GM03348 (cell line): Measurements from ENCODE around the gene SYVN1.
"Not testable (repeated sequence)": the region's sequence is repeated elsewhere in the genome, so short reads cannot be mapped to it uniquely, and the experiment has no call there.

Source experiments
- DNase-seq: peaks from one replicate; pipeline ENCODE4 v3.0.0; 2012; ENCODE audit warnings: low spot score

SYVN1 gene

DNA sequence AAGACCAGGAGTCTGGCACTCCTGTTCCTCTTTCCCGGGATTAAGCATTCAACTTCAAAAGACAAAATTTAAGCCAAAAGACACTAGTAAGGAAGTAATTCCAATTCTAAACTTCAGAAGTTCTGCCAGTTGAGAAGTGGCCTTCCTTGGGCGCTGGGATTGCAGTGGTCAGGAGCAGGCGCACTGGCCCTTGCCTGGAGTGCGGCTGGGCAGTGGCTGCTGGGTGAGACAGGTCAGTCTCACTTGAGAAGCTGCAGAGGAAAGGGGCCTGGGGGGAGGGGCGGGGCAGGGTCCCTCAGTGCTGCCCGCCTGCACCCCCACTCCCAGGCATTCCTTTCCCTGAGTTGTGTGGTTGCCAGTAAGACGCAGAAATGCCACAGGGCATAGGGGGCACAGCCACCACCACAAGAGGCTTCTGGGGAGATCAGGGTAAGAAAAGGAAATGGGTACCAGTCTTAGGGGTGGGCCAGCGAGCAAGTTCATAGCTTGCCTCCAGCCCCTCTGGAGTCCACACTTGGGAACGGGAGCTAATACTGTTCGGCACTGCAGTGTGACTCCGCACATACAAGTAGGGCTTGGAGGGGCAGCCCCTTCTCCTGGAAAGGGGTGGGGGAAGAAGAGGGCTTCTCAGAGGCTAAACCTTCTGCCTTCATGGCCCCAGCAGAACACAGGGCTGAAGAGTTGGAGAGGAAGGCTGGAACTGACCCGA is 6.7 kb downstream of the SYVN1 start:
- no peak for DNase-seq

DNA sequence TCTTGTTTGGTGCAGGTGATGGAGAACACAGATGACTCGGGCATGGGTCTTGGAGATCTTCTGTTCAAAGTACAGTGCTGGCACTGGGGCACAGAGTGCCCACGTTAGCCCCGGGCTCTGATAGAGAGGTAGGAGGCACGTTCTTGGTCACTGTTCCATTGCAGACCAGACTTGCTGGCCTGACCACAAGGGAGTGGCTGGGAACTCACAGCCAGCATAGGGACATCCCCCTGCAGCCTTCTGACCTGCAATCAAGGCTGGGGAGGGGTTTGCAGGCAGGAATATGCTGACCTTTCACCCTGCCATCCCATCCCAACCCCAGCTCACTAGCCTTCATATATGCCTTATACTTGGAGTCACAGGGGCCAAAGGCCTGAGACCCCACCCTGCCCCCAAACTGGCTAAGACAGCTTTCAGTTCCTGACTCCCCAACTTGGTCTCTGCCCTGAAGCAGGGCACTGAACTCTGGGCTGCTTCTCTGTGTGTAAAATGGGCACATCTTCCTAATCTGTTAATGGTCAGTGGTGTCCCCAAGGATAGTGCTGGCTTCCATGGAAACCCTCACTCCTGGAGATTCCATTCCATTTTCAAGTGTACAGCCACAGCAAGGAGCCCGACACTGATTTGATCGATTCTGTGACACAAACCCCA is 7.6 kb downstream of the SYVN1 start:
- no peak for DNase-seq

DNA sequence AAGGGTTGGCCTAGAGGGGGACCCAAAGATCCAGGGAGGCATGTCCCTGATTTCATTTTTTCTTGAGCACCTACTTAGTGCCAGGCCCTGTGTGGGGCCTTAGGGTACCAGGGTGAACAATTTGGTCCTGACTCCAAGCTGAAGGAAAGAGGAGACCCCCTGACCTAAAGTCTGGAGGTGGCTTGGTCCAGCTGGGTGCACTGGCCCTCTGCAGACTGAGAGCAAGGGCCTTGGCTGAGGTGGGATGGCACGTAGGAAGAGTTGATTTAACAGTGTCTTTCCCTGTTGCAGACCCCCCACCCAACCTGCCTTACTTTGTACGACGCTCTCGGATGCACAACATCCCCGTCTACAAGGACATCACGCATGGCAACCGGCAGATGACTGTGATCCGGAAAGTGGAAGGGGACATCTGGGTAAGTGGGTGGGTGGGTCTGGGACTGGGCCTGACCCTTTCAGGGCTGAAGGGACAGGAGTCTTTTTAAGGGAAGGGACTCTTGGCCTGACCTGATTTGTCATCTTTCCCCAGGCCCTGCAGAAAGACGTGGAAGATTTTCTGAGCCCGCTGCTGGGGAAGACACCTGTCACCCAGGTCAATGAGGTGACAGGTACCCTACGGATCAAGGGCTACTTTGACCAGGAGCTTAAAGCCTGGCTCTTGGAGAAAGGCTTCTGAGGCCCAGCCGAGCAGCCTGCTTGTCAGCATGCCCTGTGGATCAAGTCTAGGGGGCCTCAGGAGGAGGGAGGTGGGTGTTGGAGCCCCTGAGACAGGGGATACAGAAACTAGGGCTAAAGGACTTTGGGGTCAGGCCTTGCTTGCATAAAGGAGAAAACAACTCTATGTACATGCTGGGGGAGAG is 8.9 kb downstream of the SYVN1 start:
- DNase-seq, result no peak

DNA sequence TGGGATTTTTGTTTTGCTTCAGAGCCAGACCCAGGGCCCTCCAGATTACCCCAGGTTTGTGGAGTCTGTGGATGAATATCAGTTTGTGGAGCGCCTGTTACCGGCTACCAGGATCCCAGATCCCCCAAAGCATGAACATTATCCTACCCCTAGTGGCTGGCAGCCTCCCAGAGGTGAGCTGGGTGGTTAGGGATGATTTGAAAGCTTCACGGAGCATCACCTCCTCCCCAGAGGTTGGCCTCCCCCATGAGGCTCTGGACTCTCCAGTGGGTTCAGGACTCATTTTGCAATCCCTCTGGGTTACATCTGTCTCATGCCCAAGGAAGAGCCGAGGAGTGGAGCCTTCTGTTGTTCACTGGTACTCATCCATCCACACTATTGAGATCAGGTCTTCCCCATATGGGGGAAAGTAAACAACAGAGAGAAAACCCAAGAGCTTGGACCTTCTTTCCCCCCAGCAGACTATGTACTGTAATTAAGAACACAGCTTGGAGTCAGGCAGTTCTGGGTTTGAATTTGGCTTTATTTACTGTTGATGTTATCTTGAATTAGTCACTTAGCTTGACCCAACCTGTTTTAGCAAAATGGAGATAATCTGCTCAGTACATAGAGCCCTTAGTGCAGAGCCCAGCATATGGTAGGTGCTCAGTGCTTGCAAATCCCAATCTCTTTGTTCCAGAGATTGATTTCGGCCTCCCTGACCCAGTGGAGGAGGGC is 9.7 kb downstream of the SYVN1 start:
- DNase-seq, result no peak

DNA sequence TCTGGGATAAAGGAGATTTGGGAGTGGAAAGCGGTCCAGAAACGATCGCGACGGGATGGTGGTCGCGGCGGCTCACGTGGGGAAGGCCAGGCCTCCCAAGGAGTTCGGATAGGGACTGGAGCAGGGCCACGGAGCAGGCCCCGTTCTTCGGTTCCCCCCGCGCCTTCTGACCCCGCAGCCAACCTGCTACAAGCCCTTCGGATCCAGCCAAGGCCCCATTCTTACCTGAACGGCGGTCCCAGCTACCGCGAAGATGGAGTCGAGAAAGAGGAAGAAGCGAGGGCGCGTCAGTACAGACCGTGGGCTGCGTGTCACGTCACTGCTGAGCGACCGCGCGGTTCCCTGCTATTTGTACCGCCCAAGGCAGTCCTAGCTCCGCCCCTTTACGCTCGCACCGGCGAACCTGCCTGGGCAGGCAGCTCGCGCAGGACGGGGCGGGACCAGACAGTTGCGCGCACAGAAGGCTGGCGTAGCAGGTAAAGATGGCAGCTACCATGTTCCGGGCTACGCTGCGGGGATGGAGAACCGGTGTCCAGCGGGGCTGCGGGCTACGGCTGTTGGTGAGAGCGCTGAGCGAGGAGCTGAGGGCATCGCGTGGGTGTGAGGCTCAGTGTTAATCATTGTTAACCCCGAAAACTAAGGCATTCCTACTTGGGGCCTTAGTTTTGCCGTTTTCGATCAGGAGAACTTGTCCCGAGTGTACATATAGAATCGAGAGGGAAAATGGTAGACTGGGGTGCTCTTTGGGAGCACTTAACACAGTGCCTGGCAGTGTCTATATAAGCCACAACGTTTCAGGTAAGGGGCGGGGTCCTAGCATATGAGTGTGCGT is 12.2 kb downstream of the SYVN1 start, which contains the start of the genes FAU and MRPL49:
FAU (minus strand) TSS at position 270 of the 832 bp plus-strand sequence. CDS start 321 bp downstream, outside the sequence.
MRPL49 (plus strand) TSS at position 457 of the 832 bp plus-strand sequence; CDS start at position 483, 26 bp downstream.
- peak; percentile 96 for DNase-seq

DNA sequence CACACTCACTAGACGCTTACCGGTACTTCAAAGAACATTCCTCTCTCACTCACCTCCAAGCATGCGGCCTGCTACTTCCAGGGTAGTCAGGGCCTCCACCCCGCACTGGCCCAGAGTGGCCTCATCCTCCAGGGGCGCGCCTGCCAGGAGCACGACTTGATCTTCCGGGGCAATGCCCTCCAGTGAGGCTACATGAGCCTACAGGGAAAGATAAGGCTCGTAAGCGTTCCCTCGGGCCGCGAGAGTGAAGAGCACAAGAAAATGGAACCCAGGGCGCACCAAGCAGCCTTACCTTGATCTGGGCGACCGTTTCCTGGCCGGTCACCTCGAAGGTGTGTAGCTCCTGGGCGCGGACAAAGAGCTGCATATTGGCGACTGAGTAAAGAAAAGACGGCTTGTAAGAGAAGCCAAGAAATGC is 12.9 kb downstream of the SYVN1 start:
- no peak for DNase-seq

DNA sequence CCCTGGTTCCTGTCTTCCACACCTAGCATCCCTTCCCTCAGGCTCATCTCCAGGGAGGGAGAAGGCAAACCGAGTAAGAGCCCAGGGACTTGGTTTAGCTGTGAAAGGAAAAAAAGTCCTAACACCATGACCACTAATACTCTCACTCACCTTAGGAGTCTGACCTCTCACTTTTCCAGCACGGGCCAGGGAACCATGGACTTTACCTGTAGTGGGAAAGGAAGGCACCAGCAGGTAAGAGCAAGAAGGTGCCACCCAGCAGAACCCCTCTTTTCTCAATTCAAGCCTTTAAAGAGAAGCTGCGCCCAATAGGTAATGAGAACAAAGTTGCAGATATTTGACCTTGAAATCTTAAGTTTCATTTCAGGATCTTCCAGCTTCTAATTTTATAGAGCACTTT is 13.5 kb downstream of the SYVN1 start:
- DNase-seq, result no peak

DNA sequence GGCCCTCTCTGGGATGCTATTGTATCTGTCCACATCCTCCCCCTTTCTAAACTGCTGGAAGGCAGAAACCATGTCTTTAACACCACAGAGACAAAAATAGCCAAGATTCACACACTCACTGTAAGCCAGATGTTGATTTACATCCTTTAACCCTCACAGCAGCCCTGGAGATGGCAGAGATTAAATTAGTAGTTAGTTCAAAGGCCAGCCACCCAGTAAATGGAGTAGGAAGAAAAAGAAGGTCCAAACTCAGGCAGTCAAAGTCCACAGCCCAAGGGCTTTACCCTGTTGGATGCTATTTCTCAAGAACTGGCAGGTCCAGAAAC is 14.7 kb downstream of the SYVN1 start:
- no peak for DNase-seq

DNA sequence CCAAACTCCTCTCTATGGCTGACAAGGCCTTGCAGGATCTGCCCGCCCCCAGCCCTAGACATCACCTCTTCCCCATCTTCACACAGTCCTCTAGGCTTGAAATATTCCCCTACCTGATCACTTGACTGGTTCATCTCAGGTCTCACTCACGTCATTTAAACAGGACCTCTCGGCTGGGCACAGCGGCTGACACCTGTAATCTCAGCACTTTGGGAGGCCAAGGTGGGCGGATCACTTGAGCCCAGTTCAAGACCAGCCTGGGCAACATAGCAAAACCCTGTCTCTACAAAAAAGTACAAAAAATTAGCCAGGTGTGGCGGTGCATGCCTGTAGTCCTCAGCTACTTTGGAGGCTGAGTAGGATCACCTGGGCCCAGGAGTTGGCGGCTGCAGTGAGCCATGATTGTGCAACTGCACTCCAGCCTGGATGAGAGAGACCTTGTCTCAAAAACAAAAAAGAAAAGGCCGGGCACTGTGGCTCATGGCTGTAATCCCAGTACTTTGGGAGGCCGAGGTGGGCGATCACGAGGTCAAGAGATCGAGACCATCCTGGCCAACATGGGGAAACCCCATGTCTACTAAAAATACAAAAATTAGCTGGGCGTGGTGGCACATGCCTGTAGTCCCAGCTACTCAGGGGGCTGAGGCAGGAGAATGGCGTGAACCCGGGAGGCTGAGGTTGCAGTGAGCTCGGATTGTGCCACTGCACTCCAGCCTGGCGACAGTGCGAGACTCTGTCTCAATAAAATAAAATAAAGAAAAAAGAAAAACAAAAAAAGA is 15.2 kb downstream of the SYVN1 start:
- DNase-seq, result not testable (repeated sequence)

DNA sequence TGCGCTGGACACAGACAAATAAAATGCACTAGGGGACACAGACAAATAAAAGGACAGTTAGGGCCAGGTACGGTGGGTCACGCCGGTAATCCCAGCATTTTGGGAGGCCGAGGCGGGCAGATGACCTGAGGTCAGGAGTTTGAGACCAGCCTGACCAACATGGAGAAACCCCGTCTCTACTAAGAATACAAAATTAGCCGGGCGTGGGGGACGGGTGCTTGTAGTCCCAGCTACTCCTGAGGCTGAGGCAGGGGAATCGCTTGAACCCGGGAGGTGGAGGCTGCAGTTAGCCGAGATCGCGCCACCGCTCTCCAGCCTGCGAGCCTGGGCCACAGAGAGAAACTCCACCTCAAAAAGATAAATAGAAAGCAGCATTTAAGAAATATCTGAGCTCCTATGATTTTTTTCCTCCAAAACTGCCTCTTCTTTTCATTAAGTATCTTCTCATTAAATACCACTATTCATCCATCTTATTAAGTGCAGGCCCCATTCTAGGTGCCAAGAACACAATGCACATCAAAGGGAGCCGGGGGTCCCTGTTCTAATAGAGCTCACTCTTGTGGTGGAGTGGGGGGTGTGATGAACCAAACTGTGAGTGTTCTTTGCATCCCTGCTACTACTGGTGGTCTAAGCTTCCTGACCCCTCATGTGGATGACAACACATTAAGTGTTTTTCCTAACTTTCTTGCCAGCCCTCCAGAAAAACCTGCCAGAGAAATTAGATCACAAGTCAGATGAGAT is 16.1 kb downstream of the SYVN1 start:
- DNase-seq, result no peak

DNA sequence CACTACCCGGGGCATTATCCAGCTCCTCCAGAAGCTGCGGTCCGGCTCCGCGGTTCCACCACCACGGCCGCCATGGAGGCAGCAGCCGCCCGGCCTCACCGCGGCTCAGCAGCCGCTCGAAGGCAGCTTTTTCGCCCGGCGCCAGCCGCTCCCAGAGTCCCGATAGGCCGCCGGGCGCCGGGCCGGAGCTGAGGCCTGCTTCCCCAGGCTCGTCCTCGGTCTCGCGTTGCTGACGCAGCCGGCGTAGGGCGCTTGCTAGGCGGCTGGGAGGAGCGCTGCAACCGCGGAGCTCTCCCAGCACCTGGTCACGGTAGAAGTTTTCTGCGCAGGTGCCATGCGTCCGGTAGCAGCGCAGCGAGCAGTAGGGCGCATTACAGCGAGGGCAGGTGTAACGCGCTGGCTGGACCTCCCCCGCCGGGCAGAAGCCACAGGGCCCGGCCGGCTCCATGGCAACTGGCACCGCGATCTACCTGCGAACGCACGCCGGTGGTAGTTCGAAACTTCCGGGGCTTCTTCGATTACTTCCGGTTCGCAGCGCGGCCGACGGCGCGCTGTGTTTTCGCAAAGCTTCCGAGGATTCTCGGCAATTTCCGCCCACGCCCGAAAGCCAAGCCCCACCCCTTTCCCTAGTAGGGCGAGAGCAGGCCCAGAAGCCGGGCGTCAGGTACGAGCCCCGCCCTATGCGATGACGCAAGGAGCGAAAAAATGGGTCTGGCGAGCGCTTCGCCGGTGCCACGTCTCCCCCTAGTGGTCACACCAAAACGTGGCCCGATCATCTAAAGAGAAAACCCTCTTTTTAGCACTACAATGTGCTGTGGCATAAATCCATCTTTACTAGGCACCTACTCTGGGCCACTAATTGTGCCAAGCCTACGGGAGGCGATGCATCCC is 16.9 kb downstream of the SYVN1 start, which contains the start of gene ZNHIT2:
ZNHIT2 (minus strand) TSS at position 496 of the 891 bp plus-strand sequence; CDS start at position 448, 48 bp downstream.
- DNase-seq, result peak; percentile 97

DNA sequence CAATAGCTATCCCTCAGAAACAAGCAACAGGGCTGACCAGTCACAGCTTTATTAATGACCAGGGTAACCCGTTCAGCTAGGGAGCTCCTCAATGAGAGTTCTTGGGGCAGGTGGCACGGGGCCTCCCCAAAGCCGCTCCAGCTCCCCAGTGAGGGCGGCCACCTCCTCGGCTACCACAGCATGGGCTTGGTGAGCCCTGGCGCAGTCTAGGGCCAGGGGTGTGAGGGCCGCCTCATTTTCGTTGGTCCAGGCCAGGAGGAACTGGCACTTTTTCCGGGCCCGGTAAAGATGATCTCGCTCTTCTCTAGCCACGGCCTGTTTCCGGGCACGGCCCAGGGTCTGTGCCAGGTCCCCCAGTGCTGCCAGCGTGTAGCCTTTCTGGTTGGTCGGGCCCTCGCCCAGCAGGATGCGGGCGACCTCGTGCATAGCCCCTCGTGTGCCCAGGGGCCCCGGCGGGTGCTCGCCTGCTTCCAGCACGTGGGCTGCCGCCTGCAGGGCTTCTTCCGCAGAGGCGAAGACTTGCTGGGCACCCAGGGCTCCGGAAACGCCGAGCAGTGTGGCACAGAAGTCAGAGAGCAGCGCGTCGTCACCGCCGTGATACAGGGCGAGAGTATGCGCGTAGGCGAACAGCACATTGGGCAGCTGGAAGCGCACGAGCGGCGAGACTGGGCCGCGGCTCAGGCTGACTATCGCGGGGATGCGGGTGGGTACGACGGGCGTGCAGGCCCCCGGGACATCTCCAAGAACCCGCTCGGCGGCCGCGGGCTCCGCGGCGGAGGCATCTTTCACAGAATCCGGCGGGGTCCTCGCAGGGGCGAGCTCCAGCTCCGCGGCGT is 17.7 kb downstream of the SYVN1 start:
- DNase-seq, result peak; percentile 62

DNA sequence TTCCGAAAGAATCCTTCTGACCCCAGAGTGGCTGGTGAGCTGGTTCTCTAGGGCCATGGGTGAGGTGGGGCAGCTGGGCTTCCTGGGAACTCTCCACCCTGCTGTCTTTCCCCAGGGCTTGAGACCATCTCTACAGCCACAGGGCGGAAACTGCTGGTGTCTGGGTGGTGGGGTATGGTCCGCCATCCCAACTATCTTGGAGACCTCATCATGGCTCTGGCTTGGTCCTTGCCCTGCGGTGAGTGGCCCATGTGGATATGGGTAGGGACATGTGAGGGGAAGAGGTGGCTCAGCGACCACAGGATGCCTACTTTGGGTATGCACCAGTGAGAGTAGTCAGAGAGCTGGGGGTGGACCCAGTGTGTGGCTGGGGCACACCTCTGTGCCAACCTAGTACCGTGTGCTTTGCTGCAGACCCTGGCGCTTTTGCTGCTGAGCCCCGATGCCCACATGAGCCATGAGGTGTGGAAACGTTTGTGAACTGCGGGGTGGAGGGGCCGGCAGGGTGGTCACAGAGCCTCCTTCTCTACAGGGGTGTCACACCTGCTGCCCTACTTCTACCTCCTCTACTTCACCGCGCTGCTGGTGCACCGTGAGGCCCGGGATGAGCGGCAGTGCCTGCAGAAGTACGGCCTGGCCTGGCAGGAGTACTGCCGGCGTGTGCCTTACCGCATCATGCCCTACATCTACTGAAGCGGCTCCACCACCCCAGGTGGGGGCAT is 18.8 kb downstream of the SYVN1 start:
- no peak for DNase-seq

DNA sequence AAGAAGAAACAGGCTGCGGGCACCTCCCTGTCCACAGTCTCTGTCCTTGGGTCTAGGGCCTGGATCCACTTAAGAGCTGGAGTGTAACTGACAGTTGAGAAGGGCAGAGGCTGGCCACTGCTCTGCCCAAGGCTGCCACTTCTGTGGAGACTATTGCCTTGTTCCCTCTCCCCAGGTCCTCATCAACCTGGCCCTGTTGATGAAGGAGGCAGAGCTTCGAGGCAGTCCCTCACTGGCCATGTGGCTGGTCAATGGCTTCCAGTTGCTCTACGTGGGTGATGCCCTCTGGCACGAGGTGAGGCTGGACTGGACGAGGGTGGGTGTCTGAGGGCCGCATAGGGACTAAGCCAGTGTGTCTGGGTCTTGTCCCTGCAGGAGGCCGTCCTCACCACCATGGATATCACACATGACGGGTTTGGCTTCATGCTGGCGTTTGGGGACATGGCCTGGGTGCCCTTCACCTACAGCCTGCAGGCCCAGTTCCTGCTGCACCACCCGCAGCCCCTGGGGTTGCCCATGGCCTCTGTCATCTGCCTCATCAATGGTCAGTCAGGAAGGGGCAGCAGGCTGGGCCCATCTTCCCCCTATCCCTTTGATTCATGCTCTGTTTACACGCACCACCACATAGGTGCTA is 19.7 kb downstream of the SYVN1 start:
- no peak for DNase-seq

DNA sequence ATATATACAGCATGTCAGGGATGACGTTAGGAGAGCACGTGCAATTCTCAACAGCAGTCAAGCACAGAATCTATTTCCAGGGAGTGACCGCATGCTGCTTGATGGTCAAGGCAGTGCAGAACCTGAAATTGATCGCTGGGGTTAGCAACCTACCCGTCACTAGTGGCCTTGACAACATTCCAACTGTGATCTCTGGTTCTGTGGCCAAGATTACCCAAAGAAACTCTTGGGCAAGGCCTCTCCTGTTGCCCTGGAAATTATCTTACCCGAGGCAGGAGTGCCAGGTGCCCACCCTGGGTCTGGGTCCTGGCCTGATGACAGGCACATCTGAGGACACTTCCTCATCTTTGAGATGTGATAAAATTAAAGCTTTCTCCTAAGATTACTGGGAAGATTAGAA is 20.5 kb downstream of the SYVN1 start:
- DNase-seq, result no peak

DNA sequence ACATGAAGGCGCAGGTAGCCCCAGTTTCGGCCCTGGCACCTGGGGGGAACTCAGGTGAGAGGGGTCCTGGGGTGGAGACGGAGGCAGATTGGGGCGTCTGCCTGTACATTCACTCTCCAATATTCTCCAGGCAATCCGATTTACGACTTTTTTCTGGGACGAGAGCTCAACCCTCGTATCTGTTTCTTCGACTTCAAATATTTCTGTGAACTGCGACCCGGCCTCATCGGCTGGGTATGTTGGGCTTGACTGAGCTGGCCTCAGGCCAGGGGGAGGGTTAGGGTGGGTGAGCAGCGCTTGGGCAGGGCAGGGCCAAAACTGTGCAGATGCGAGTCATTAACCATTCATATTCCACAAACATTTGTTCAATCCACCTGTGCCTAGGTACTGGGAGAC is 21.0 kb downstream of the SYVN1 start:
- no peak for DNase-seq
